Suppressor macrophage (primary cell): ENCODE results near the gene STAC.

Source experiments
- DNase-seq, 4 experiments: peaks; one replicate each; pipeline ENCODE4 v3.0.0-alpha.2; 2020 to 2022

STAC gene

GRCh38 chr3:36597422-36597821 is 217.1 kb downstream of the STAC start:
- DNase-seq: no peak
